ENCODE measurements around the gene ALDH1A1. TPM values are rescaled to one million over a fixed set of nuclear protein-coding genes. Genes with fewer than 3 reads are reported as not detected.
"Not testable (repeated sequence)": the region's sequence is repeated elsewhere in the genome, so short reads cannot be mapped to it uniquely, and the experiment has no call there.

The ALDH1A1 gene
- total RNA-seq, 1 experiment from 2014 or later: not detected

GRCh38 chr9:72943844-72944462, 8.9 kb downstream of the ALDH1A1 start:
- no peak for DNase-seq (ENCODE audit: low spot score)

DNA sequence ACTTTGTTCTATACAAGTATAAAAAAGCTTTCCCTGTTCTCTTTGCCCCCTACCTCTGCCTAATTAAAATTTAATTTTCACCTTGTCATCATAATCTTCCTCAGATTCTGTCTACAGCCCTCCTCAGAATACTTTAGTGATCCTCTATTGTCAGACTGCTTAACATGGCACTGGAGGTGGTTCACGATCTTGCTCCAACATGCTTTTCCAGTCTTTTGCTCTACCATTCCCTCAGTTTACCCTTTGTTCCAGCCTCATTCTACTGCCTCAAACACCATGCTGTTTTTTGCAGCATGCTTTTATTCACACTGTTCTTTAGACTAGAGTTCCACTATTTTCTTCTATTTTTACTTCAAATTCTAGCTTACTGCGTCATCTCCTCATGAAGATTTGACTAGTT, 10.4 kb downstream of the ALDH1A1 start:
- no peak for DNase-seq (ENCODE audit: low spot score)

DNA sequence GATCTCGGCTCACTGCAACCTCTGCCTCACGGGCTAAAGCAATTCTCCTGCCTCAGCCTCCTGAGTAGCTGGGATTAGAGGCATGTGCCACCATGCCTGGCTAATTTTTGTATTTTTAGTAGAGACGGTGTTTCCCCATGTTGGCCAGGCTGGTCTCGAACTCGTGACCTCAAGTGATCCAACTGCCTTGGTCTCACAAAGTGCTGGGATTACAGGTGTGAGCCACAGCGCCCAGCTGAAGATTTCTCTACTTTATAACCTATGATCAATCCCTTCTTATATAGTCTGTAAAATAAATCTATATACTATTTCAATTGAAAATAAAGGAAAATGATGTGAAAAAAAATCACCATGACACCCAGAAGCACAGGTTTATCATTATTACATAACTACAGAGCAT, 13.3 kb downstream of the ALDH1A1 start:
- DNase-seq (ENCODE audit: low spot score): not testable (repeated sequence)

- DNase-seq (ENCODE audit: low spot score): no peak
Measured at GRCh38 chr9:72937545-72937944, 15.3 kb downstream of the ALDH1A1 start.

GRCh38 chr9:72936679-72937078, 16.2 kb downstream of the ALDH1A1 start:
- DNase-seq (ENCODE audit: low spot score): no peak

DNA sequence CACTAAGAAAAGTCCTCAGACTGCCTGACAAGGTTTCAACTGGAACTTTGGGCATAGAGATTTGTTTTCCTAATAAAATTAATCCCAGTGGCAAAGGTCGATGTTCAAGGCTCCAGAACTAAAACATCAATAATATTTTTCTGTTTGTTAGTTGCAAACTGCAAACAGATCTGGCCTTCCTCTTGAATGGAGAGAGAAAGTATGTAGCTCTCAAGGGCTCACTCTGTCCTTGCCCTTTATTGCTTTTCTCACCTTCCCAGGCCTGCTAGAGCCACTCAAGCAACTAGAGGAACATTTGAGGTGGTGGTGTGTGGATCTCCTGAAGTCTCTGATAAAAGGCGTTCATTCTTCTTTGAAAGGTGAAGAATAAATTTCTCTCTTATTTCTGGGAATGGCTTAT, 16.6 kb downstream of the ALDH1A1 start:
- DNase-seq (ENCODE audit: low spot score): no peak

GRCh38 chr9:72935595-72935994, 17.3 kb downstream of the ALDH1A1 start:
- no peak for DNase-seq (ENCODE audit: low spot score)

GRCh38 chr9:72933730-72934665, 18.9 kb downstream of the ALDH1A1 start:
- DNase-seq (ENCODE audit: low spot score): no peak

GRCh38 chr9:72932619-72933018, 20.2 kb downstream of the ALDH1A1 start:
- no peak for DNase-seq (ENCODE audit: low spot score)

DNA sequence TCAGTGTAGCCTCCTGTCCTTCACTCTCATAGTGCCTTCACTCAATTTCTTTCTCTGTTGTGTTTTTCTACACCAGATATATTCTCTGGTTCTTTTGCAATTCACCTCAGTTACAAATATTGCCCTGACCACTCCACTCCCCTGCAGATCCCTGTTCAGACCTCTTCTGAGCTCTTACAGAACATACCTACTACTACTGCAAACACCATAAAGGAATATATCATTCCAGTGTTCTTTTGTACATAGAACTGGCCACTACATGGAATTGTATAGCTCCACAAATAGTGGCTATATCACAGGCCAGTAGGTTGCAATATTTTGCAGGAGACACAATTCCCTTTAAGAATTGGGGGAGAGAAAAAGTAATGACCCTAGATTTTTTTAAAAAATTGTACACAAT, 21.0 kb downstream of the ALDH1A1 start:
- DNase-seq (ENCODE audit: low spot score): no peak

DNA sequence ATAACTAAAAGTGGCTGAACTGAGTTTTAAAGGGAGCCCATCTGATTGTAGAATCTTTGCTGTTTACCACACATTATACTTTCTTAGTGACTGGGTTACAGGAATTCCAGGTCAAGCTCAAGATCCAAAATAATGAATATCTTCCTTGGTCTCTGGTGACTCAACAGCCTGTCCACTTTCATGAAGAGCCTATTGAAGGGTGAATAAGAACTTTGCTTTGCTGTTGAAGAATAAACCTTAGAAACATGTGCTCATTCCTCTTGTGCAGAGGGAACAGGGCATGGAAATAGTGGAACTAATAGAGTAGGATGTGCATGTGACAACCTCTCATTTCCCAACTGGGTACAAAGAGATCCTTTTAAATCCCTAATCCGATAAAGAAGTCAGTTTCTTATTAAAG, 21.4 kb downstream of the ALDH1A1 start:
- no peak for DNase-seq (ENCODE audit: low spot score)

- DNase-seq (ENCODE audit: low spot score): peak; percentile 5
Measured at GRCh38 chr9:72930828-72931227, 22.0 kb downstream of the ALDH1A1 start.

GRCh38 chr9:72929542-72929941, 23.3 kb downstream of the ALDH1A1 start:
- no peak for DNase-seq (ENCODE audit: low spot score)

- no peak for DNase-seq (ENCODE audit: low spot score)
Measured at GRCh38 chr9:72928042-72928507, 24.8 kb downstream of the ALDH1A1 start.

DNA sequence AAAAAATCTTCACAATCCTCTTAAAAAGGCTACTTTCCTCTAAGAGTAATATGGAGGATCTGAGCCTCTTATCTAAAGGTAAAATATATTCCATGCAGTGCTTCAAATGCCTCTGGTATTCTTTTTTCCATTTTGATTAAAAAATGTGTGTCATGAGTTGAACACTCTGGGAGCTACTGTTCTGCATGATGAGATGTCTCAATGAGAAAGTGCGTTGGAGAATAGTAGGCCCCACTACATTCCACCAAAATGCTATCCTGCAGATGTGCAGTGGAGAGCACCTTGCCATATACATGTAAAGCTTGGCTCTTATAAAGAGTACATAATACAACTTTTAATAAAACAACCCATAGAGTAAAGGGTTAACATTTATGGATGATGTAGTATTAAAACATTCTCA, 26.3 kb downstream of the ALDH1A1 start:
- DNase-seq (ENCODE audit: low spot score): no peak

DNA sequence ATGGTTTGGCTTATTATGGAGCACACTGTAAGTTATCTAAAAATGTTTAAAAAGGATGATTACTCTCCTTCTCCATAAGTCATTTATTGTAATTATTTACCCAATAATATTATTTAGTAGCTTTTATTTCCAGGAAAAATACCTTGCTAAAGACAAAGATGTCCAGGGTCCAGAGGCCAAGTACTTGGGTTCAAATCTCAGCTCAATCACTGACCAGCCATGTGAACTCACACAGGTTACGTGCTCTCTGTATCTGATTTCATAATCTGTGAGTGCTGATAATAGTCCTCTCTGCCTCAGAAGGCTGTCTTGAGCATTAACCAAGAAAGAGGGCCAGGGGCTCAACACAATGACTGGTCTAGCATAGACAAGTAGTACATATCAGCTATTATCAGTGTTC, 27.0 kb downstream of the ALDH1A1 start:
- DNase-seq (ENCODE audit: low spot score): no peak

DNA sequence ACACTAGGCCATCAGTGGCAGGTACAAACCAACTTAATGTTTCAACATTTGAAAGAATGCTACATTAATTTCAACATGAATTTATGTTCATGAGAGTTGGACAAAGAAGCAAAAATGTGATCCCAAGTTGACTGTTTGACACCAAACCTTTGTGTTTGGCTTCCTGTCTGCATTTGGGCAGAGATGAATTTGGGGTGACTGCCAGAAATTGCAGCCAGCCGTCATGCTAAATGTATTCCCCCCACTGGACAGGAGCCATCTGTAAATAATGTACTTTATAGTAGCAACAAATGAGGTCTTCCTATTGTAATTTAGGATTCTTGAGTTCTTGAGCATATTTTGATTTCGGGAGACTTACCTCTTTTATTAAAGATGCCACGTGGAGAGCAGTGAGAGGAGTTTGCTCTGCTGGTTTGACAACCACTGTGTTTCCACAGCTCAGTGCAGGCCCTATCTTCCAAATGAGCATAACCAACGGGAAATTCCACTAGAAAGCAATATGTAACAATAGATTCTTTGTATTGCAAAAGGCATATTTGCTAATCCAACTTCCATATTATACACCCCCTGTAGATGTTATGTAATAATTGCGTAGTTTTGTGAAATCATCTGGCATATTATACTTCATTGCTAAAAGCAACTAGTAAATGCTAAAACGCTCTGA, 27.6 kb downstream of the ALDH1A1 start:
- DNase-seq (ENCODE audit: low spot score): no peak

DNA sequence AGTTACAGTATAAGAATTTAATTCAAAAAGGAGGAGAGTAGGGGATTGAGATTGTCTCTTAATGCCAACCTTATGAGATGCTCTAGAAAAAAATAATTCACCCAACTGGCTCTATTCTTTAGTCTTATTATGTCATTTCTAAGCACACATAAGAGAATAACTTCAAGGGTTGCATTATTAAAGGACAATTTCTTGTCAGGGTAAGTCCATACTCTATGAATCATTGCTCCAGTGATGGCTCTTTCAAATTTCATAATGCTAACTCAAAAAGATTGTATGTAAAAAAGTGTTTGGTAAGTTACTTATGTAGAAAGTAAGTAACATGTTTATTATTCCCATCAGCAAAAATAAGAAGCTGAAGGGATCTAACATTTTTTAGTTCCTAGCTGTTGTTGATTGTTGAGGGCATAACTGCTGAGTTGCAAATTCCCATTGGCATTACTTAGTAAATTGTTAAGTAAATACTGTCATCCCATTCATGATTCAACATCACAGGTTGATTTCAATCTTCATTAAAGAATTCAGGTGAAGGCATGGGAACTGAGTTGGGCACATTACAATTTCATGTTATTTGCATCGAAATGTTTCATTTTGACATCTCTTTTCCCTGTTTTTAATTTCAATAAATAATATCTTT, 28.6 kb downstream of the ALDH1A1 start:
- DNase-seq (ENCODE audit: low spot score): no peak

GRCh38 chr9:72923077-72923476, 29.8 kb downstream of the ALDH1A1 start:
- DNase-seq (ENCODE audit: low spot score): no peak

GRCh38 chr9:72921888-72922654, 30.8 kb downstream of the ALDH1A1 start:
- DNase-seq (ENCODE audit: low spot score): no peak

GRCh38 chr9:72919246-72919945, 33.5 kb downstream of the ALDH1A1 start:
- no peak for DNase-seq (ENCODE audit: low spot score)

All from A172 (cell line).